Left lung (tissue), 10 donors: ENCODE data around the gene CD276. TPM values are rescaled to one million over a fixed set of nuclear protein-coding genes. Genes with fewer than 3 reads are reported as not detected.

Experiments used
- ATAC-seq: fragments of 200-7000 bp; cut with Tn5 transposase; one replicate; pipeline ENCODE4 v1.9.1; 2020; ENCODE audit warnings: moderate library complexity
- DNase-seq, 4 donors: peaks; one replicate each; pipeline ENCODE4 v3.0.0-alpha.2; 2013 to 2020
- H3K27ac ChIP-seq, 2 donors: fragments of 200-600 bp; sonication (generic) in 1 of 2; one replicate each; pipeline versions ENCODE4 v1.5.0 to v1.8.0; 2020 to 2021
- H3K27me3 ChIP-seq, 2 donors: fragments of 200-600 bp; sonication (generic) in 1 of 2; one replicate each; pipeline versions ENCODE4 v1.5.0 to v1.8.0; 2020 to 2021
- H3K36me3 ChIP-seq, 2 donors: fragments of 200-600 bp; sonication (generic) in 1 of 2; one replicate each; pipeline versions ENCODE4 v1.5.0 to v1.8.0; 2020 to 2021
- H3K4me1 ChIP-seq, 2 donors: fragments of 200-600 bp; one replicate each; pipeline ENCODE4 v1.8.0; 2021
- H3K4me3 ChIP-seq, 2 donors: fragments of 200-600 bp; sonication (generic) in 1 of 2; one replicate each; pipeline versions ENCODE4 v1.5.0 to v1.8.0; 2020 to 2021; ENCODE audit warnings: mild to moderate bottlenecking in 1 of 2
- H3K9me3 ChIP-seq, 2 donors: fragments of 200-600 bp; sonication (generic) in 1 of 2; one replicate each; pipeline versions ENCODE4 v1.5.0 to v1.8.0; 2020 to 2021
- CTCF ChIP-seq, 2 donors: fragments of 200-600 bp; sonication (generic) in 1 of 2; IDR thresholded peaks; one replicate each; pipeline versions ENCODE4 v1.5.0 to v1.8.0; 2021; ENCODE audit warnings: antibody characterized with exemption in 2 of 2
- intact Hi-C, 2 donors: fragments of 100-400 bp; cut with DNase I; formaldehyde crosslinking; loops; one replicate each; pipeline versions ENCODE4 v1.11.2 to v1.14.2; 2022
- polyA plus RNA-seq, 6 donors: library from polyadenylated mRNA; unstranded; fragments of 120-200 nt; gene quantifications; one replicate each; pipeline ENCODE4 v1.2.1, GENCODE V29; 2013; ENCODE audit not compliant: insufficient read length in 6 of 6
- total RNA-seq, 2 donors: library from RNA; stranded (reverse); fragmentation: NEBNext Ultra II Directional; extraction: Animal tissue kit (Norgen Biotek cat#: 25700); gene quantifications; one replicate each; pipeline ENCODE4 v1.2.1, GENCODE V29; 2021
- donor health status: DM: no; HTN: yes; CAD: no.
- donor health status: DM: no; HTN: no; CAD: no.

The CD276 gene
- total and polyA plus RNA-seq, 8 donors: 71.9 to 185 (median 156) TPM

- no peaks in the 10 kb centered on the region for H3K9me3 ChIP-seq
- H3K36me3 ChIP-seq: no peaks in the 10 kb centered on the region
- H3K4me1 ChIP-seq: peaks cover 0 to 13% of the 10 kb centered on the region in 2 donors
- intact Hi-C loops: no loop called here
- DNase-seq (peak in 2 of 4 donors; percentile 46 to 74), ATAC-seq (peak; percentile 58)
- H3K4me3 ChIP-seq: peak within 1 kb of the TSS; percentile 36 to 43
- H3K27me3 ChIP-seq: peaks cover 15 to 91% of the 10 kb centered on the region in 2 donors
- H3K27ac ChIP-seq: no peak within 1 kb of the TSS
- no peak for TF ChIP-seq CTCF (IDR thresholded peaks at IDR 0.05)
These were observed 69.3 kb downstream of the CD276 start, which contains the start of gene INSYN1 for GRCh38 chr15:73753250-73754130. TSS of gene INSYN1 (minus strand) at chr15:73753351. CDS start at chr15:73751130, 2,221 bp downstream.

GRCh38 chr15:73754461-73754860 is 70.3 kb downstream of the CD276 start:
- peaks cover 15 to 86% of the 10 kb centered on the region in 2 donors for H3K27me3 ChIP-seq
- ATAC-seq: no peak
- H3K4me1 ChIP-seq: peaks cover 0 to 13% of the 10 kb centered on the region in 2 donors
- no peak for DNase-seq
- no peaks in the 10 kb centered on the region for H3K9me3 ChIP-seq
- no peak for TF ChIP-seq CTCF (IDR thresholded peaks at IDR 0.05)
- no peaks in the 10 kb centered on the region for H3K36me3 ChIP-seq
- H3K4me3 ChIP-seq: no peak overlapping the region
- intact Hi-C loops: no loop called here
- no peak overlapping the region for H3K27ac ChIP-seq

- H3K27me3 ChIP-seq: peaks cover 15 to 86% of the 10 kb centered on the region in 2 donors
- no peak for ATAC-seq
- peaks cover 0 to 13% of the 10 kb centered on the region in 2 donors for H3K4me1 ChIP-seq
These were observed 71.3 kb downstream of the CD276 start for GRCh38 chr15:73755481-73755880.

GRCh38 chr15:73755946-73756345 is 71.8 kb downstream of the CD276 start:
- no peak for TF ChIP-seq CTCF (IDR thresholded peaks at IDR 0.05)
- DNase-seq (no peak), ATAC-seq (no peak)
- peaks cover 15 to 86% of the 10 kb centered on the region in 2 donors for H3K27me3 ChIP-seq
- no peak overlapping the region for H3K4me3 ChIP-seq
- peaks cover 0 to 13% of the 10 kb centered on the region in 2 donors for H3K4me1 ChIP-seq
- intact Hi-C loops: no loop called here
- H3K36me3 ChIP-seq: no peaks in the 10 kb centered on the region
- H3K9me3 ChIP-seq: no peaks in the 10 kb centered on the region
- no peak overlapping the region for H3K27ac ChIP-seq

More at GRCh38 chr15:73755481-73755880, 71.3 kb downstream of the CD276 start:
- DNase-seq: no peak
- Histone ChIP-seq H3K36me3 (no peaks in the 10 kb centered on the region), H3K4me3 (no peak overlapping the region), H3K9me3 (no peaks in the 10 kb centered on the region), H3K27ac (no peak overlapping the region)
- intact Hi-C loops: no loop called here
- TF ChIP-seq CTCF (IDR thresholded peaks at IDR 0.05): no peak

- intact Hi-C loops: no loop called here
- ATAC-seq (no peak), DNase-seq (no peak)
- no peak overlapping the region for H3K4me3 ChIP-seq
- peaks cover 11 to 86% of the 10 kb centered on the region in 2 donors for H3K27me3 ChIP-seq
- H3K36me3 ChIP-seq: no peaks in the 10 kb centered on the region
- peaks cover 0 to 13% of the 10 kb centered on the region in 2 donors for H3K4me1 ChIP-seq
- no peaks in the 10 kb centered on the region for H3K9me3 ChIP-seq
- H3K27ac ChIP-seq: no peak overlapping the region
- TF ChIP-seq CTCF (IDR thresholded peaks at IDR 0.05): no peak
These were observed 72.2 kb downstream of the CD276 start for GRCh38 chr15:73756390-73756789.
